GM12878 (cell line): ENCODE data around the gene P2RX2. TPM values are rescaled to one million over a fixed set of nuclear protein-coding genes. Genes with fewer than 3 reads are reported as not detected.

ENCODE experiments used
- ATAC-seq: fragments of 200-7000 bp; cut with Tn5 transposase; 3 replicates; pipeline ENCODE4 v1.9.1; 2020; ENCODE audit warnings: mild to moderate bottlenecking, moderate library complexity
- BruUV-seq: library from RNA; stranded (reverse); fragments of 400-500 nt; replicated peaks from 2 replicates; lab custom pipeline; 2021; lab: Mats Ljungman, UMichigan
- CTCF ChIA-PET: fragments of 300-600 bp; sonication (Branson Sonifier 250); formaldehyde crosslinking; extraction: SDS; loops from one replicate; lab custom pipeline; 2021; ENCODE audit warnings: inconsistent platforms; lab: Yijun Ruan, JAX
- POLR2A ChIA-PET: fragments of 350-600 bp; formaldehyde crosslinking; extraction: SDS; loops from one replicate; lab custom pipeline; 2021; ENCODE audit warnings: inconsistent platforms; lab: Charles Lee
- RAD21 ChIA-PET: fragments of 300-600 bp; sonication (Branson Sonifier 250); formaldehyde crosslinking; loops from one replicate; lab custom pipeline; 2023; ENCODE audit warnings: antibody characterized with exemption; ENCODE audit not compliant: unreplicated experiment; lab: Charles Lee
- SMC1A ChIA-PET: fragments of 300-600 bp; sonication (Branson Sonifier 250); formaldehyde crosslinking; loops from one replicate; lab custom pipeline; 2023; ENCODE audit not compliant: unreplicated experiment, uncharacterized antibody; lab: Charles Lee
- DNase-seq: peaks from one replicate; pipeline ENCODE4 v3.0.0-alpha.2; 2011; ENCODE audit warnings: low read depth, low spot score
- FAIRE-seq: peaks from 3 replicates; lab custom pipeline; 2011; peaks lifted over from hg19 to GRCh38; lab: Jason Lieb, UNC
- H2AFZ ChIP-seq: 2 replicates; pipeline ENCODE4 v1.6.0; 2011; ENCODE audit warnings: low read depth, low read length, control low read depth; ENCODE audit not compliant: control insufficient read depth
- H3K27ac ChIP-seq: 2 replicates; pipeline ENCODE4 v1.5.1; 2011; ENCODE audit warnings: control low read depth; ENCODE audit not compliant: control insufficient read depth, insufficient read depth
- H3K27me3 ChIP-seq, 2 experiments: replicated peaks in 1 of 2; 2 replicates each; pipeline versions ENCODE4 v1.6.0 to v1.6.1; 2011; ENCODE audit warnings: low read length in 1 of 2; ENCODE audit not compliant: control insufficient read depth in 2 of 2, insufficient read depth in 2 of 2
- H3K36me3 ChIP-seq, 2 experiments: 2 replicates each; pipeline ENCODE4 v1.5.1; 2011; ENCODE audit warnings: low read length in 1 of 2; ENCODE audit not compliant: control insufficient read depth in 2 of 2, insufficient read depth in 2 of 2
- H3K4me1 ChIP-seq: 2 replicates; pipeline ENCODE4 v1.6.1; 2011; ENCODE audit warnings: mild to moderate bottlenecking, low read length, moderate library complexity, mixed read lengths; ENCODE audit not compliant: control insufficient read depth, insufficient read depth
- H3K4me2 ChIP-seq: 2 replicates; pipeline ENCODE4 v1.6.0; 2011; ENCODE audit warnings: control low read depth; ENCODE audit not compliant: control insufficient read depth, insufficient read depth
- H3K4me3 ChIP-seq: fragments of 200-600 bp; sonication (generic); 2 replicates; pipeline ENCODE4 v1.5.1; 2016
- H3K79me2 ChIP-seq: 2 replicates; pipeline ENCODE4 v1.6.0; 2011; ENCODE audit warnings: low read length; ENCODE audit not compliant: control insufficient read depth, insufficient read depth
- H3K9ac ChIP-seq: 2 replicates; pipeline ENCODE4 v1.8.0; 2011; ENCODE audit warnings: low read length, control low read depth, mixed read lengths; ENCODE audit not compliant: control insufficient read depth, insufficient read depth
- H3K9me3 ChIP-seq: replicated peaks from 3 replicates; pipeline ENCODE4 v1.5.1; 2011; ENCODE audit warnings: mild to moderate bottlenecking, low read length; ENCODE audit not compliant: control insufficient read depth, insufficient read depth
- H4K20me1 ChIP-seq: 2 replicates; pipeline ENCODE4 v1.6.0; 2011; ENCODE audit not compliant: control insufficient read depth, insufficient read depth
- ATF2 ChIP-seq: IDR thresholded peaks from 2 replicates; pipeline ENCODE4 v1.6.1; 2012; ENCODE audit warnings: low read length, inconsistent platforms
- BACH1 ChIP-seq: fragments of 450-650 bp; IDR thresholded peaks from 2 replicates; pipeline ENCODE4 v1.6.1; 2017; ENCODE audit warnings: mild to moderate bottlenecking, borderline replicate concordance
- E2F4 ChIP-seq: IDR thresholded peaks from 2 replicates; pipeline ENCODE4 v1.6.1; 2012; ENCODE audit warnings: low read depth, low read length, improper control_type of control experiment
- ESRRA ChIP-seq: IDR thresholded peaks from 2 replicates; pipeline ENCODE4 v1.6.1; 2012; ENCODE audit warnings: mild to moderate bottlenecking, low read length, improper control_type of control experiment
- FOXM1 ChIP-seq: IDR thresholded peaks from 2 replicates; pipeline ENCODE4 v1.6.1; 2012; ENCODE audit warnings: low read depth, mild to moderate bottlenecking, inconsistent platforms, low read length, moderate library complexity
- HDAC2 ChIP-seq: fragments of 200-600 bp; sonication (generic); IDR thresholded peaks from 2 replicates; pipeline ENCODE4 v1.6.1; 2017
- IRF5 ChIP-seq: fragments of 450-650 bp; IDR thresholded peaks from 2 replicates; pipeline ENCODE4 v1.6.1; 2017; ENCODE audit warnings: borderline replicate concordance
- JUNB ChIP-seq: IDR thresholded peaks from 2 replicates; pipeline ENCODE4 v1.6.1; 2016; ENCODE audit warnings: antibody characterized with exemption, mild to moderate bottlenecking
- MTA3 ChIP-seq: IDR thresholded peaks from 2 replicates; pipeline ENCODE4 v1.6.1; 2012; ENCODE audit warnings: low read length, inconsistent platforms, borderline replicate concordance
- MYC ChIP-seq: IDR thresholded peaks from 2 replicates; pipeline ENCODE4 v1.6.1; 2011; ENCODE audit warnings: mild to moderate bottlenecking, low read length, moderate library complexity, inconsistent platforms; ENCODE audit not compliant: insufficient read depth, insufficient replicate concordance, insufficient read length, severe bottlenecking
- PAX8 ChIP-seq: fragments of 450-650 bp; IDR thresholded peaks from 2 replicates; pipeline ENCODE4 v1.6.1; 2017; ENCODE audit warnings: mild to moderate bottlenecking, moderate library complexity
- SMARCA5 ChIP-seq: fragments of 450-650 bp; IDR thresholded peaks from 2 replicates; pipeline ENCODE4 v1.6.1; 2017; ENCODE audit warnings: mild to moderate bottlenecking
- ZBED1 ChIP-seq: IDR thresholded peaks from 2 replicates; pipeline ENCODE4 v1.6.1; 2016; ENCODE audit warnings: borderline replicate concordance
- ZNF217 ChIP-seq: fragments of 450-650 bp; IDR thresholded peaks from 2 replicates; pipeline ENCODE4 v1.6.1; 2017; ENCODE audit warnings: antibody characterized with exemption, mild to moderate bottlenecking
- WGBS: methylation state at CpG from one replicate; pipeline ENCODE4 v1.1.6; 2016; ENCODE audit warnings: low lambda C conversion rate; ENCODE audit not compliant: insufficient replicate concordance, insufficient coverage; ENCODE audit errors: missing lambda C conversion rate; 5-methylcytosine and 5-hydroxymethylcytosine counted together
- in situ Hi-C: fragments of 300-500 bp; cut with MboI; formaldehyde crosslinking; loops from 9 replicates; pipeline ENCODE4 v1.14.3; 2018; ENCODE audit warnings: mixed read lengths
- intact Hi-C: fragments of 100-400 bp; cut with micrococcal nuclease; formaldehyde crosslinking; loops from one replicate; pipeline ENCODE4 v1.14.2; 2022; ENCODE audit not compliant: unreplicated experiment
- polyA plus RNA-seq, 11 experiments: library from polyadenylated mRNA; depleted of rRNA in 4 of 11; unstranded in 6 of 11; stranded (reverse) in 5 of 11; fragments of >200 nt; fragmentation: Nextera tagmentation in 4 of 11; fragmentation: Illumina TruSeq in 1 of 11; extraction: Ambion mirVana in 4 of 11; extraction: Trizol in 1 of 11; gene quantifications; 1 replicate in 1 of 11; 2 replicates in 10 of 11; pipeline versions ENCODE4 v1.2.1 to v1.2.3, GENCODE V29; 2011 to 2016; ENCODE audit warnings: inconsistent platforms in 2 of 11, missing spikeins in 2 of 11, low read depth in 1 of 11
- total RNA-seq, 4 experiments: library from RNA; depleted of rRNA in 3 of 4; stranded (reverse); fragments of >200 nt in 3 of 4; fragmentation: Illumina TruSeq in 1 of 4; extraction: Trizol in 1 of 4; gene quantifications; 2 replicates each; pipeline versions ENCODE4 v1.2.1 to v1.2.3, GENCODE V29; 2013 to 2021

Gene P2RX2
- total and polyA plus RNA-seq, 10 of the 15 experiments (the other 5 are each of a cell fraction or from before 2014, with no cell fraction given) = not detected

- ChIA-PET CTCF (no interaction called here), POLR2A (no interaction called here), RAD21 (no interaction called here), SMC1A (no interaction called here)
- Histone ChIP-seq H3K9me3 (no peaks in the 10 kb centered on the region), H3K27me3 (no peaks in the 10 kb centered on the region), H3K79me2 (no peaks in the 10 kb centered on the region), H3K4me3 (no peak overlapping the region), H3K27ac (no peak overlapping the region), H3K4me2 (no peak overlapping the region), H3K4me1 (no peaks in the 10 kb centered on the region), H4K20me1 (no peaks in the 10 kb centered on the region), H2AFZ (no peak overlapping the region), H3K36me3 (no peaks in the 10 kb centered on the region), H3K9ac (no peak overlapping the region)
- no peak for TF ChIP-seq ESRRA
- no peak for TF ChIP-seq E2F4
- no peak for TF ChIP-seq PAX8
- TF ChIP-seq SMARCA5 = no peak
- no peak for TF ChIP-seq MTA3
- no peak for TF ChIP-seq ZBED1
- peak; percentile 97 for ATAC-seq
- DNase-seq = no peak
- intact Hi-C loops (no loop called here), in situ Hi-C loops (no loop called here)
- WGBS = 24% methylated on average over 11 of the region's 11 CpGs
- no TSS peak for BruUV-seq
- peak; percentile 47 for FAIRE-seq
Observed at GRCh38 chr12:132593938-132594358, 24.6 kb upstream of the P2RX2 start.

GRCh38 chr12:132595183-132595582 is 23.4 kb upstream of the P2RX2 start:
- intact Hi-C loops (no loop called here), in situ Hi-C loops (no loop called here)
- H3K9ac ChIP-seq = no peak overlapping the region
- SMC1A ChIA-PET = interaction anchor here (0.6 to 1.1 kb wide), 3 partner anchors 113 to 1008 kb away, joined by 3 to 4 read pairs (median 3); no protein-coding TSS in a partner anchor
- RAD21 ChIA-PET = interaction anchor here (0.7 kb wide), 1 partner anchor 165 kb away, joined by 3 read pairs; no protein-coding TSS in a partner anchor
- no TSS peak for BruUV-seq
- POLR2A ChIA-PET = no interaction called here
- no peak for DNase-seq
- H3K4me1 ChIP-seq = no peaks in the 10 kb centered on the region
- H3K79me2 ChIP-seq = no peaks in the 10 kb centered on the region
- H3K4me3 ChIP-seq = no peak overlapping the region
- WGBS = 63% methylated on average over 11 of the region's 11 CpGs
- no peak for ATAC-seq
- no peaks in the 10 kb centered on the region for H4K20me1 ChIP-seq
- no peak for FAIRE-seq
- H2AFZ ChIP-seq = no peak overlapping the region
- H3K27ac ChIP-seq = no peak overlapping the region
- H3K9me3 ChIP-seq = no peaks in the 10 kb centered on the region
- no peaks in the 10 kb centered on the region for H3K27me3 ChIP-seq
- no peak overlapping the region for H3K4me2 ChIP-seq
- H3K36me3 ChIP-seq = no peaks in the 10 kb centered on the region
- CTCF ChIA-PET = interaction anchor here (0.9 to 1.6 kb wide), 2 partner anchors 20 to 34 kb away, joined by 3 to 5 read pairs; no protein-coding TSS in a partner anchor
- TF ChIP-seq HDAC2 (no peak), FOXM1 (no peak), BACH1 (no peak), ZNF217 (no peak), JUNB (no peak), ATF2 (no peak), MYC (no peak), IRF5 (no peak)
